GM19452 (cell line): ENCODE results near the gene GSTO1.

ENCODE experiments used
- ATAC-seq: cut with Tn5 transposase; IDR thresholded peaks from one replicate; pipeline ENCODE4 v1.9.1; 2021; ENCODE audit not compliant: unreplicated experiment

Gene GSTO1

DNA sequence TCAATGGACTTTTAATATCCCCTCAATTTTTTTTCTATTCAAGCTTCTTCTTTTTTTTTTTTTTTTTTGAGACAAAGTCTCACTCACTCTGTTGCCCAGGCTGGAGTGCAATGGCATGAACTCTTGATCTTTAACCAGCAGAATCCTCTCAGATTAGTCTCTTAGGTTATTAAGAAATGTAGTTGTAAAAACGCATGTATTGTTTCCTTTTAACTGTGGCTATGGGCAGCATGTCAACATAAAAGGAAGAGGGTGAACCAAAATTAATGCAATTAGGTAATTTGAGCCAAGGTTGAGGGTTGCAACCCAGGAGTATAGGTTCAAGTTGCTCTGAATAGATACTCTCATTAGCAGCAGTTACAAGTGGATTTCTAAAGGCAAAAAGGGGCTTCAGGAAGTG lies 4.3 kb upstream of the GSTO1 start:
- no peak for ATAC-seq

DNA sequence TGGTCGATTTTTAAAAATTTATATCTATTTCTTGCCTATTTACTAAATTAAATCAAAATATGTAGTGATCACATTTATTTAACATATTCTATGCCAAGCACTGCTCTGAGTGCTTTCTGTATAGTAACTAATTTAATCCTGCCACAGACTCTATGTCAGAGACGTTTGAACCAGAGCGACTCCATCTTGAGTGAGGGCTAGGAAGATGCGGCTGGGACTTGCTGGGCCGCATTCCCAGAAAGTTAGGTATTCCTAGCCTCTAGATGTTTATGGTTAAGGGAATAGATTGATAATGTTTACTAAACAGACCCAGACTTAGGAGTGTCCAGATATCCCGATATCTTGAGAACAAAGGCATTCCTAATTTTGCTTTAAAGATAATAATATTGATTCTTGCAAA lies 3.2 kb upstream of the GSTO1 start:
- ATAC-seq = no peak

DNA sequence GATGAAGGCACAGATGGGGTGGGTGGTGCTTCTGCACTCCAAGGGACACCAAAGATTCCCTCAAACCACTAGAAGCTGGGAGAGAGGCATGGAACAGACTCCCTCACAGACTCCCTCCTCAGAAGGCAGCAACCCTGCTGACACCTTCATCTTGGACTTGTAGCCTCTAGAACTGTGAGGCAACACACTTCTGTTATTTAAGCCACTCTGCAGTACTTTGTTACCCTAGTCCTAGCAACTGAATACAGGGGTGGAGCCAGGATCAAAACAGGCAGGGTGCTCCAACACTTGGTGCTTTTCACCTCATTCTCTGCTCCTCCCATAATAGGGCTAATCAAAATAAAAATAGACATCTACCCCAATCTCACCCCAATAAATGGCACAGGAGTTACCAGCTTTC lies 2.3 kb upstream of the GSTO1 start:
- no peak for ATAC-seq

DNA sequence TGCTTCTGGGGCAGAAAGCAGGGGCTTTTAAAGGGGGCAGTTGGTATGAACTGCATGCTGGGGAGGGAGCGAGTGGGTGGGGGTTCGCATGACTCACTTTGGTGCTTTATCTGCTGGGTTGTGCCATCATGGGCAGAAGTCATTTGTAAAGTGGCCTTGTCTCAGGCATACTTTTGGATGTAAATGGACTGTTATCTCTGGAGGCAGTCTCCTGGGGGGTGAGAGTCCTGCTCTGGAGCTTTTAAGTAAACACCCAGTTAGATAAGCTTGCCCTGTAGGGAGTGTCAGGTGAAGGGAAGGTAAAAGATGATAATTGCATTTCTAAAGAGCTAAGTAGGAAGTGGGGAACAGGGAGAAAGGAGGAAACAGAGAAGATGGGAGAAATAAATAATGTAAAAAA lies 1.6 kb upstream of the GSTO1 start:
- no peak for ATAC-seq

DNA sequence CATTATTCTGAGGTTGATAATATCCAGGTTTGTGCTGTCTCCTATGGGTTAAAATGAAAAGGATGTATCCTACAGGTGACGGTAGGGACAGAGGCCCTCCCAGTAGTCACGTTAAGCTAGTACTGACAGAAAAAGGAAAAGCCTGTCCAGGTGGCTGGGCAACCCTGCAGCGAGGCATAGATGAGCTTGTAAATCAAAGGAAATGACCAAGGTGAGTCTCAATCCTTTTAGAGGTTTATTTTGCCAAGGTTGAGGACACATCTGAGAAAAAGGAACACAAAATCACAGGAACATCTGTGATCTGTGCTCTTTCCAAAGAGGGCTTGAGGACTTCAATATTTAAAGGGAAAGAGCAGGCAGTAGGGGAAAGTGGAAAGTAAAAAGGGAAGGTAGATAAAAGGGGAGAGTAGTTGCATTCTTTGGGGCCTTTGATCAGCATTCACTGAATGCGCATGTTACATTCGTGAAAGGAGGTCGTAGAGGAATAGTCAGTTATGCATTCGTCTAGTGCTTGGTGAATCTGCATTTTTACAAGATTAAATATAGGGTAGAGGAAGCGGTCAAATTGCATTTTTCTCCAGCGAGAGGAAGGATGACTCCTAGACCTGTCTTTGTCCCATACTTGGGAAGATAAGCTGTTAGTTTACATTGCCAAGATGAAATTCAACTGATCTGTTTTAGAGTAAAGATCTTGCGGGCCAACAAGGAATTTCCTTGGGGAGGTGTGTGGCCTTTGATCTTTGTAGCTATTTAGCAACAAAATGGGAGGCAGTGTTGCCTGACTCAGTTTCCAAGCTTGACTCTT lies 884 bp upstream of the GSTO1 start:
- ATAC-seq = no peak

DNA sequence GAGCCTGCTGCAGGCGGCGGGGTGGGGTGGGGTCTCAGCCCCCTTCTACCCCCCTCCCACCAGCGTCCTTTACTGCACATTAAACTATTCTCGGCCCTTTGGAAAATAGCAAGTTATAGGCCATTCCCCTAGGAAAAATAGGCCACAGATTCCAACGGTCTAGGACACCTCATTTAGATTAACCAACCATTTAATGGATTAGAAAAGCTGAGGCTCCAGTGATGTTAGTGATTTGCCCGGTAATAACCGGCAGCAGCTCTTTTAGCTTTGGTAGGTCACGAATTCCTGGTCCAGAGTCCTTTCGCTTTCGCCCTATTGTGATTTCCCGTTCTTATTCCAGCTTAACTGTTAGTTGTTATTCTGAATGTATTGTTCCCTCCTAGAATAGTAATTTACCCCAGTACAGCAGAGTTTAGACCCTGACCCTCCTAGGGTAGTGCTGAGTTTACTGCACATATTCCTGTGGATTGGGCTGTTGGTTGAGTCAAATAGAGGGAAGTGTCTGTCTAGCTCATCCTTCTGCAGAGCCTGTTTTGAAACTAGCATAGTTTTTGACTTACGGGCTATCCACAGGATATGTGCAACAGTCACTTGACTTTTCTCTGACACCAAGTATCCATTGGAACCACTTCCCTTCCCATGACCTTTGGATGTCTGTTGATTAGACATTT lies 754 bp downstream of the GSTO1 start:
- peak; percentile 35 for ATAC-seq

DNA sequence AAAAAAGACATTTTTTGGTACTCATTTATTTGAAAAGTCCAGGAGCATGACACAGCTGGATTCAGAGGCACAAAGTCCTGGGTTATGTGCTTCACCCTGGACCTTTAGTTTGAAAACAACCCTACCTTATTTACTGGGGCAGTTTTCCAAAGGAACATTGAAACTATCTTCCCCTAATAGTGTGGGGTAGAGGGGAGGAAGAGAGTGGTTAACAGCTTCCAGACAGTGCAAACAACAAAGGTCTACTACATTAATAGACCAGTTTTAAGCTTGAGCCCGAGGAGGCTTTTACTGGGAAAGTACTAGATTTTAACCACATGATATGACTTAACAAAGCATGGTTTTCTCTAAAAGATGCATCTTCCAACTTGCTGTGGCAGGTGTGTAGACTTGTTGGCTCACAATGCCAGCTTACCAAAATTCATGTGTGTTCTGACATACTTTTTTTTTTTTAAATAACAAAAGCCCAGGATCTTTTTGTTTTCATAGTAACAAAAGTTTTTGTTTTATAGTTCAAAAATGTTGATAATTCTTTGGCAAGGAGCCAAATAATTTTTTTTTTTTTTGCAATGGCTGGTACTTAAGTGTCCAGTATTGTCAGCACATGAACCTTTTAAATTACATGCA lies 1.8 kb downstream of the GSTO1 start:
- no peak for ATAC-seq

DNA sequence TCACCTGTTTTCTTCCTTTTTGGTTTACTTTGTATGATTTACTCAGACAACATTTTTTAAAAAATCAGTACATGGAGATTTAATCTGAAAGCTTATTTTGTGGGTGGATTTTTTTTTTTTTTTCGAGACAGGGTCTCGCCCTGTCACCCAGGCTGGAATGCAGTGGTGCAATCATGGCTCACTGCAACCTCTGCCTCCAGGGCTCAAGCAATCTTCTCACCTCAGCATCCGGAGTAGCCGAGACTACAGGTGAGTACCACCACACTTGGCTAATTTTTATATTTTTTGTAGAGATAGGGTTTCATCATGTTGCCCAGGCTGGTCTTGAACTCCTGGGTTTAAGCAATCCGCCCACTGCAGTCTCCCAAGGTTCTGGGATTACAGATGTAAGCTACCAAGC lies 2.5 kb downstream of the GSTO1 start:
- no peak for ATAC-seq

DNA sequence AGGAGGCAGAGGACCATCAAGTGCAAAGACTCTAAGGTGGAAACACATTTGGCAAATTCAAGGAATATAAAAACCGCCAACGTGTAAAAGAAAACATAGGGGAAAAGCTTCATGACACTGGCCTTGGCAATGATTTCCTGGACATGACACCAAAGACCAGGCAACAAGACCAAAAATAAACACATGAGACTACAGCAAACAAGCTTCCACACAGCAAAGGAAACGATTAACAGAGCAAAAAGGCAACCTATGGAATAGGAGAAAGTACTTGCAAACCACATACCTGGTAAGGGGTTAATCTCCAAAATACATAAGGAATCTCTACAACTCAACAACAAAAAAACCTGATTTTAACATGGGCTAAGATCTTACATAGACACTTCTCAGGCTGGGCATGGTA lies 3.5 kb downstream of the GSTO1 start:
- no peak for ATAC-seq

DNA sequence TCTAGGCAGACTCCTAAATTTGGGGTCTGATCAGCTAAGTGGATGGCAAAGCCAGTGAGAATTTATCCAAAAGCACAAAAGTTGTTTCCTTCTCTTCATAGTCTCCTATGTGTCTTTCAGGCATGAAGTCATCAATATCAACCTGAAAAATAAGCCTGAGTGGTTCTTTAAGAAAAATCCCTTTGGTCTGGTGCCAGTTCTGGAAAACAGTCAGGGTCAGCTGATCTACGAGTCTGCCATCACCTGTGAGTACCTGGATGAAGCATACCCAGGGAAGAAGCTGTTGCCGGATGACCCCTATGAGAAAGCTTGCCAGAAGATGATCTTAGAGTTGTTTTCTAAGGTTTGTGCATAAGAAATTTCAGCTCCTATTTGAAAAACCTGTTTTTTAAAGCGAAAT lies 4.8 kb downstream of the GSTO1 start:
- ATAC-seq = no peak

DNA sequence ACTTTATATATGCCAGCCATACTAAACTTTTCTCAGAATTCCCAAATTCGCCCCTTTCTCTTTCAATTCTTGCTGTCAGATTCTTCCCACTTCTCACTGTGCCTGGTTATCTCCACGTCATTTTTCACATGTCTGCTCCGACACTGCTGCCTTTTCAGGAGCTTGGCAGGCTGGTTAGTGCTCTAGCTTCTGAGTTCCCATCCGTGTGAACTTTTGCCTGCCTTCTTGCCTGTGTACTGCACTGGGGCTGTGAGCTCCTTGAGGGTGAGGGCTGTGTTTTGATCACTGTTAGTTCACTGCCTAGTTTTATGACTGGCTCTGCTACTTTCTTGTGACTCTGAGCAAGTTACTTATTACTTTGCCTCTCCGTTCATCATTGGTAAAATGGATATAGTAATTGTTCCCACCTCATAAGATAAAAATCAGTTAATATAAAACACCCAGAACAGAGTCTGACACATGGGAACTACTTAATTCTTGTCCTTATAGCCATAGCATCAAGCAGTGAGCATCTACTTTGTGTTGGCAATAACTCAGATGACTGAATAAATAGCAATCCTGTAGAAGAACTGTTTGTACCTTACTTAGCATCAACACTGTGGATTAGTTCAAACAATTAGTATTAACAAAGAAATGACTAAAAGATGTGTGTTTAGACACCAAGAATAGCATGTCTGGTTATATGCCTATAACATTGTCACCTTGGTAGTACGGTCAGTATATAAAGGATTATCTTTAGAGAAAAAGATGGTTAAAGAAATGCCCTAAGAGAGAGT lies 5.5 kb downstream of the GSTO1 start:
- no peak for ATAC-seq

DNA sequence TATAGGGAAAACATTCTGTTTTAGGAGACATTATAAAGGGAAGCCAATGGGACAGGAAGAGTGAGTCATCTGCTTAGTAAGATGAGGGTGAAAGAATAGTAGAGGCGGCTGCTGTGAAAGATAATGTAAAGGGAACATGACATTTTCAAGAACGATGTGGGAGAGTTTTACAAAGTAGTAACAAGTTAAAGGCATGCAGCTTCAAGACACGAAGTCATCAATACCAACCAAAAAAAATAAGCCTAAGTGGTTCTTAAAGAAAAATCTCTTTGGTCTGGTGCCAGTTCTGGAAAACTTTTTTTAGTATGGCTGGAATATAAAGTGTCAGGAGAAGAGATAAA lies 6.1 kb downstream of the GSTO1 start:
- ATAC-seq = no peak

DNA sequence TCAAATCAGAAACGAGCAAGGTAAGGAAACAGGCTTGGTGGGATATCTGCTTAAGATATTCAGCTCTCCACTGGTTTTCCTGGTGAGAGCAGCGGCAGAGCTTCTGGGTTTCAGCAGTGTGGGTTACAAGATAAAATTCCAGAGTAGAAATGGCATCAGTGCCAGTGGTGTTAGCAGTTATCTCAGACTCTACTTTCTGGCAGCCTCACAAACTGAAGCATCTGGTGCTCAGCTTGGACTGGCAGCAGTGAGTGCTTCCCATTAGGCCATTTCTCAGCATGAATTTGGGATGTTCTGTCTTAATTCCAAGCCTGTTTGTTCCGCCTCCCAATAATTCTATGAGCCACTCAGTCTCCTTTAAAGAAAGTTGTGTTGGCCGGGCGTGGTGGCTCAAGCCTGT lies 7.4 kb downstream of the GSTO1 start:
- no peak for ATAC-seq

DNA sequence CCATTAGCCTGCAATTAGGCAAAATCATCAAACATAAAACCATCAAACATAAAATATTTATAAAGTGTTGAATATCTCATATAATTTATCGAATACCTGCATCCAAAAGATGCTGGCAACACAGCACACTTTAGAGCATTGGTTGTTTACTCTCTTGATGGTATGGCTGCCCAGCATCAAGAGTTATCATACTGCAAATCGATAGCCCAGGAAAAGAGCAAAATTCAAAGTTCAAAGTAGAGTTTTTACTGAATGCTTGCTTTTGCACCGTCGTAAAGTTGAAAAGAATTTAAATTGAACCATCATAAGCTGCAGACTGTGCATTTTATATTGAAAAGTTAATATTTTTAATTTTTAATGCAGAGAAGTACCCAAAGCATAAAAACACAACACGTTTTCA lies 10.1 kb downstream of the GSTO1 start:
- no peak for ATAC-seq

DNA sequence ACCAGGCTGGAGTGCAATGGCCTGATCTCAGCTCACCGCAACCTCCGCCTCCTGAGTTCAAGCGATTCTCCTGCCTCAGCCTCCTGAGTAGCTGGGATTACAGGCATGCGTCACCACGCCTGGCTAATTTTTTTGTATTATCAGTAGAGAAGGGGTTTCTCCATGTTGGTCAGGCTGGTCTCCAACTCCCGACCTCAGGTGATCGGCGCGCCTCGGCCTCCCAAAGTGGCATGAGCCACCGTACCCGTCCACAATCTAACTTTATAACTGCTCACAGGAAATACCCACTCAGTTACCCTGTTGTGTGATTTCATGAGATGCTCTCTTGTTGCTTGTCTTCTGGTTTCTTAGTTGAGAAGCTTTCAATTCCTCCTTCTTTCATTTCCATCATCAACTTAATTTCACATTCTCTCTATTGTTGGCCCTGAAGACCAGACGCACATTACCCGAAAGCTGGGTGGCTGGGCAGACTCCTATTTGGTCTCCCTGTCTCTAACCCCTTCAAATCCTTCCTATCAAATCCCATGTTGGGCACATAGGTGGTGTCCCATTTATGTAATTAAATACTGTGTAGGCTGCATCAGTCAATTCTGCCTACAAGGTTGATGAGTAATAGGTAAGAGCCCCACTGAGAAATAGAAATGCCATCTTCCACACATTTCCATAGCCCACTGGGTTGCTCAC lies 13.2 kb downstream of the GSTO1 start:
- ATAC-seq = no peak

DNA sequence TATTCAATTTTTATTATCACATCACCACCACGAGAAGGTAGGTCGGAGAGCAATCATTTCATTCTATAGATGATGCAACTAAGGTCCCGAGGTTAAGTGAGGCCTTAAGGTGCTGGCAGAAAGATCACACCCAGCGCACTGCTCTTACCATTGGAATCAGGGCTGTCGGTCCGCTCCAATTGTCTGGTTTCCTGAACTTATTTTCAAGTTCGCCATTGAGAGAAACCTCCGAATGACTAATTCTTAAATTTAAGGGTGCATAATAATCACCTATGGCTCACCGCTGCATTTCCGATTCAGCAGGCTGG lies 13.7 kb downstream of the GSTO1 start:
- no peak for ATAC-seq

DNA sequence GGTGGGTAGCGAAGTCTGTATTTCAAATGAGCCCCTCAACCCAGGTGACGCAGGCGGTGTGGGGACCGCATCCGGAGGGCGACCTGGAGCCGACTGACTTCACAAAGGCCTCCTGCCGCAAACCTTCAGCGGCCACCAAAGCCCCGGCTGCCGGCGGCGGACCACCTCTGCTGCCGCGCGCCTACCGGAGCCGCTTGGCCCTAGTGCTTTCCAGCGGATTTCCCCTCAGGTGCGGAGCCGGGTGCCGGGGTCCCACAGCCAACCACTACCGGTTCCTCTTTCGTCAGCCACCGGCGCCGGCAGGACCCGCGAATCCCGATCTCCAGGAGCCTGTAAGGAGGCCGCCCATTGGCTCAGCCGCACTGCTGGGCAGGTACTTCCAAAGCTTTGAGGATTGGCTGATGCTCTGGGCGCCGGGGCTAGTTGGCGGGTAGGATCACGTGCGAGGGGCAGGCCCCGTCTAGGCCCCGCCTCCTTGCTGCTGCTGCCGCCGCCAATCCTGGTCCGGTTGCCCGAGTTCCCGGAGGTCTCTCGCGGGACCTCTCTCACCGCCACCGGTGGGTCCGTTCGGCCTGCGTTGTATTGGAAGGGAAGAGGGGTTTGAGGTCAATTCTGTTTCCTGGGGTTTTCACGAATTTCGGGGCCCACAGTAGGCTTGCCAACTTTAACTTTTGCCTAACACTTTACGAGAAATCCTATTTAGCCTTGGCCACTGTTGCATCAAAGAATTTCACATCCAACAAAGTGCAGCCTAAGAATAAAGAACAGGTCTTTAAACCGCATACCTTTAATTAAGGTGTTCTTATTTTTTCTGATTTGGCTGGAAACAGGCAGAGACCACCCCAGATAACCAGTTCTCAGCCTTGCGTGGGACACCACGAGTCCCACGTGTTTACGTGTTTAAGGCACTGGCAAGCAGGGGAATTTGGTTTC lies 14.3 kb downstream of the GSTO1 start, which contains the start of gene GSTO2:
Gene GSTO2 (plus strand): TSS at position 472 of the 933 bp plus-strand sequence. CDS start 5,732 bp downstream, outside the sequence.
- ATAC-seq = peak; percentile 98

DNA sequence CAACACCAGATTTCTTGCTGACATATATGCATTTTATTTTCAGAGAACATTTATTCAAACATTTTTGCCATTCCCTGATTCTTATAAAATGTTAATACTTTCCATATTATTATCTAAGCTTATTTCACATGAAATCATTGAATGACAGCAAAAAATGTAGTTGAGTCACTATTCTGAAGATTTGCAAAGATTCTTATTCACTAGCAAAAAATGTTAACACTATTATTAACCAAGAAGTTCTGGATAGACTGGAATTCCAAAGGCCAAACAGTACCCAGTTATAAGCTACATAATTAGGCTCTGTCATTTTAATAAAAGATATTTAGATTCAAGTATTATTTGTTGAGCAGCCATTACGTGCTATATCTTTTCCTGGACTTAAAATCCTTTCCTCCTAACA lies 18.6 kb downstream of the GSTO1 start:
- ATAC-seq = no peak

DNA sequence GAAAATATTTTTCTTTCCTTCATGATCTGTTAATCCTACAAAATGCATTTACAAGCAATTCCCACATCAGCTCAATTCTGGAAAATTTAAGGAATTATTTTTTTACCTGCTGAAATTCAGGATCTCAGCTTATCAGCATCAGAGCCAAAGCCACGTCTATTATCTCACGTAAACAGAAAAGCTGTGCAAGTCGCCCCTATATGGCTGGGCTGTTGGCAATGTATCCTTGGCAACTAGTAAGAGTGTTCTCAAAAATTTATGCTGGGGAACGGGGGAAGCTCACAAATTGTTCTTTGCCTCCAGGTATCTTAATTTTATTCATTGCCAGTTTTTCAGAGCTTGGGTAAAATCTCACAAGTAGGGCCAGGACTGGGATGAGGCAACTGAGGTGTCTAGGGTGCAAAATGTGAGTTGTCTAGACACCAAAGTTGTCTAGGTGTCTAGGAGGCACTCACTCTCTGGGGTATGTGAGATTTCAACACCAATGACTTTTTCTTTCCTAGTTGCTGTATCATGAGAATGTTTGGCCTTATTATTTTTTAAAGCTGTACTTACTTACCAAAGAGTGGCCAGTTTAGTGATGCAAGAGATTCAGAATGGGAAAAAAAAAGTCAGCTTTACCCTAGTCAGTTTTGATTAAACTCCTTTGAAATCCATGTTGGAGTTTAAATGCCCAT lies 19.3 kb downstream of the GSTO1 start:
- no peak for ATAC-seq
